ENCODE measurements around the gene PDE4B.
"Not testable (repeated sequence)": the region's sequence is repeated elsewhere in the genome, so short reads cannot be mapped to it uniquely, and the experiment has no call there.

DNA sequence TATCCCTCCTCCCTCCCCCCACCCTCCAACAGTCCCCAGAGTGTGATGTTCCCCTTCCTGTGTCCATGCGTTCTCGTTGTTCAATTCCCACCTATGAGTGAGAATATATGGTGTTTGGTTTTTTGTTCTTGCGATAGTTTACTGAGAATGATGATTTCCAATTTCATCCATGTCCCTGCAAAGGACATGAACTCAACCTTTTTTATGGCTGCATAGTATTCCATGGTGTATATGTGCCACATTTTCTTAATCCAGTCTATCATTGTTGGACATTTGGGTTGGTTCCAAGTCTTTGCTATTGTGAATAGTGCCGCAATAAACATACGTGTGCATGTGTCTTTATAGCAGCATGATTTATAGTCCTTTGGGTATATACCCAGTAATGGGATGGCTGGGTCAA is 311.4 kb downstream of the PDE4B start:
- TF ChIP-seq CTCF, POLR2A (IDR thresholded peaks at IDR 0.05): not testable (repeated sequence)
